ENCODE measurements around the gene TMF1.
A peak's percentile ranks its signal among the peaks of the same experiment; 100 is the strongest.

Gene TMF1

GRCh38 chr3:69081583-69082262 is 29.6 kb upstream of the TMF1 start:
- no peak for DNase-seq (ENCODE audit: low spot score)

GRCh38 chr3:69080233-69080920 is 28.2 kb upstream of the TMF1 start, which contains the start of gene UBA3:
Gene UBA3, minus strand, starts transcription at chr3:69080365. Its CDS starts 12 bp downstream, at chr3:69080353.
- peak; percentile 90 for DNase-seq (ENCODE audit: low spot score)

GRCh38 chr3:69079269-69080159 is 27.4 kb upstream of the TMF1 start:
- DNase-seq (ENCODE audit: low spot score), result no peak

- DNase-seq (ENCODE audit: low spot score), result no peak
Measured at GRCh38 chr3:69072928-69073327, 20.8 kb upstream of the TMF1 start.

GRCh38 chr3:69066121-69066520 is 14.0 kb upstream of the TMF1 start:
- DNase-seq (ENCODE audit: low spot score), result no peak

GRCh38 chr3:69065318-69065964 is 13.3 kb upstream of the TMF1 start:
- no peak for DNase-seq (ENCODE audit: low spot score)

GRCh38 chr3:69063636-69064035 is 11.5 kb upstream of the TMF1 start:
- no peak for DNase-seq (ENCODE audit: low spot score)

GRCh38 chr3:69059688-69060087 is 7.6 kb upstream of the TMF1 start:
- DNase-seq (ENCODE audit: low spot score), result no peak

- DNase-seq (ENCODE audit: low spot score), result no peak
Measured at GRCh38 chr3:69058947-69059224, 6.8 kb upstream of the TMF1 start.

GRCh38 chr3:69058180-69058946 is 6.2 kb upstream of the TMF1 start:
- no peak for DNase-seq (ENCODE audit: low spot score)

GRCh38 chr3:69052472-69052898 is 352 bp upstream of the TMF1 start:
- no peak for DNase-seq (ENCODE audit: low spot score)

GRCh38 chr3:69048990-69049389 is 3.1 kb downstream of the TMF1 start:
- DNase-seq (ENCODE audit: low spot score), result no peak

- DNase-seq (ENCODE audit: low spot score), result no peak
Measured at GRCh38 chr3:69044608-69045007, 7.5 kb downstream of the TMF1 start.

GRCh38 chr3:69033470-69033869 is 18.7 kb downstream of the TMF1 start:
- DNase-seq (ENCODE audit: low spot score), result no peak

GRCh38 chr3:69032737-69033136 is 19.4 kb downstream of the TMF1 start:
- DNase-seq (ENCODE audit: low spot score), result no peak

GRCh38 chr3:69032142-69032541 is 20.0 kb downstream of the TMF1 start:
- DNase-seq (ENCODE audit: low spot score), result no peak

- DNase-seq (ENCODE audit: low spot score), result no peak
Measured at GRCh38 chr3:69031635-69032034, 20.5 kb downstream of the TMF1 start.

GRCh38 chr3:69020857-69021256 is 31.3 kb downstream of the TMF1 start:
- DNase-seq (ENCODE audit: low spot score), result no peak

GRCh38 chr3:69020424-69020823 is 31.7 kb downstream of the TMF1 start:
- DNase-seq (ENCODE audit: low spot score), result no peak

GRCh38 chr3:69016901-69017300 is 35.2 kb downstream of the TMF1 start:
- no peak for DNase-seq (ENCODE audit: low spot score)

- no peak for DNase-seq (ENCODE audit: low spot score)
Measured at GRCh38 chr3:69016102-69016501, 36.0 kb downstream of the TMF1 start.

Measured in AG08396 (cell line).